Osteocyte (in vitro differentiated cells): Measurements from ENCODE around the gene CPNE7. TPM values are rescaled to one million over a fixed set of nuclear protein-coding genes. Genes with fewer than 3 reads are reported as not detected.

Experiments
- DNase-seq: peaks from one replicate; pipeline ENCODE4 v3.0.0; 2021; ENCODE audit warnings: mixed read lengths; ENCODE audit not compliant: unreplicated experiment; ENCODE audit errors: extremely low spot score
- H3K27ac Mint-ChIP-seq: one replicate; pipeline ENCODE4 v1.8.0; 2021; ENCODE audit warnings: mild to moderate bottlenecking, mixed read lengths; ENCODE audit not compliant: unreplicated experiment
- H3K27me3 Mint-ChIP-seq: one replicate; pipeline ENCODE4 v1.8.0; 2021; ENCODE audit warnings: mixed read lengths; ENCODE audit not compliant: unreplicated experiment
- H3K36me3 Mint-ChIP-seq: one replicate; pipeline ENCODE4 v1.8.0; 2021; ENCODE audit warnings: mixed read lengths; ENCODE audit not compliant: unreplicated experiment
- H3K4me1 Mint-ChIP-seq: one replicate; pipeline ENCODE4 v1.8.0; 2021; ENCODE audit warnings: mixed read lengths; ENCODE audit not compliant: unreplicated experiment
- H3K4me3 Mint-ChIP-seq: one replicate; pipeline ENCODE4 v1.8.0; 2021; ENCODE audit warnings: mild to moderate bottlenecking, moderate library complexity, mixed read lengths; ENCODE audit not compliant: unreplicated experiment
- H3K9me3 Mint-ChIP-seq: one replicate; pipeline ENCODE4 v1.8.0; 2021; ENCODE audit warnings: mixed read lengths; ENCODE audit not compliant: unreplicated experiment
- total RNA-seq: library from RNA; stranded (reverse); gene quantifications from 2 replicates; pipeline ENCODE4 v1.2.1, GENCODE V29; 2021
- TF ChIP-seq, protein P1 (sequence below): fragments of 200-600 bp; sonication (generic); IDR thresholded peaks from 2 replicates; pipeline ENCODE4 v1.5.0; 2021; ENCODE audit warnings: antibody characterized with exemption, mild to moderate bottlenecking, moderate library complexity

The CPNE7 gene
- total RNA-seq, 1 donor from 2014 or later: 19.7 TPM

DNA sequence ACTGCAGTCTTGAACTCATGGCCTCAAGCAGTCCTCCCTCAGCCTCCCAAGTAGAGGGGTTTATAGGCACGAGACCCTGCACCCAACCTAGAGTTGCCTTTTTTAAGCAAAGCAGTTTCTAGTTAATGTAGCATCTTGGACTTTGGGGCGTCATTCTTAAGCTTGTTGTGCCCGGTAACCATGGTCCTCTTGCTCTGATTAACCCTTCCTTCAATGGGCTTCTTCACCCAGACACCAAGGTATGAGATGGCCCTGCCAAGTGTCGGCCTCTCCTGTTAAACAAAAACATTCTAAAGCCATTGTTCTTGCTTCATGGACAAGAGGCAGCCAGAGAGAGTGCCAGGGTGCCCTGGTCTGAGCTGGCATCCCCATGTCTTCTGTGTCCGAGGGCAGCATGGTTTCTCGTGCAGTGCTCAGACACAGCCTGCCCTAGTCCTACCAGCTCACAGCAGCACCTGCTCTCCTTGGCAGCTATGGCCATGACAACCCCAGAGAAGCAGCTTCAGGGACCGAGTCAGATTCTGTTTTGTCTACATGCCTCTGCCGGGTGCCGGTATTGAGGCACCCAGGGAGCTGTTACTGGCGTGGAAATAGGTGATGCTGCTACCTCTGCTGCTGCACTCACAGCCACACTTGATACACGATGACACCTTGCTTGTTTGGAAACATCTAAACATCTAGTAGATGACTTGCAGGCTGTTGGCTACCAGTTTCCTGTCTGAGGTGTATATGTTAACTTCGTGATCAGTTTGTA, 11.7 kb upstream of the CPNE7 start:
- TF ChIP-seq, protein P1, sequence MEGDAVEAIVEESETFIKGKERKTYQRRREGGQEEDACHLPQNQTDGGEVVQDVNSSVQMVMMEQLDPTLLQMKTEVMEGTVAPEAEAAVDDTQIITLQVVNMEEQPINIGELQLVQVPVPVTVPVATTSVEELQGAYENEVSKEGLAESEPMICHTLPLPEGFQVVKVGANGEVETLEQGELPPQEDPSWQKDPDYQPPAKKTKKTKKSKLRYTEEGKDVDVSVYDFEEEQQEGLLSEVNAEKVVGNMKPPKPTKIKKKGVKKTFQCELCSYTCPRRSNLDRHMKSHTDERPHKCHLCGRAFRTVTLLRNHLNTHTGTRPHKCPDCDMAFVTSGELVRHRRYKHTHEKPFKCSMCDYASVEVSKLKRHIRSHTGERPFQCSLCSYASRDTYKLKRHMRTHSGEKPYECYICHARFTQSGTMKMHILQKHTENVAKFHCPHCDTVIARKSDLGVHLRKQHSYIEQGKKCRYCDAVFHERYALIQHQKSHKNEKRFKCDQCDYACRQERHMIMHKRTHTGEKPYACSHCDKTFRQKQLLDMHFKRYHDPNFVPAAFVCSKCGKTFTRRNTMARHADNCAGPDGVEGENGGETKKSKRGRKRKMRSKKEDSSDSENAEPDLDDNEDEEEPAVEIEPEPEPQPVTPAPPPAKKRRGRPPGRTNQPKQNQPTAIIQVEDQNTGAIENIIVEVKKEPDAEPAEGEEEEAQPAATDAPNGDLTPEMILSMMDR: no peak
- no peak overlapping the region for H3K4me3 Mint-ChIP-seq
- H3K27ac Mint-ChIP-seq: no peak overlapping the region
- peaks cover 35% of the 10 kb centered on the region for H3K36me3 Mint-ChIP-seq
- H3K4me1 Mint-ChIP-seq: peaks cover 62% of the 10 kb centered on the region
- no peaks in the 10 kb centered on the region for H3K9me3 Mint-ChIP-seq
- no peaks in the 10 kb centered on the region for H3K27me3 Mint-ChIP-seq
- DNase-seq: no peak

- H3K9me3 Mint-ChIP-seq: no peaks in the 10 kb centered on the region
- H3K36me3 Mint-ChIP-seq: peaks cover 35% of the 10 kb centered on the region
- no peaks in the 10 kb centered on the region for H3K27me3 Mint-ChIP-seq
- DNase-seq: no peak
- peak overlapping the region; percentile 14 for H3K27ac Mint-ChIP-seq
- H3K4me3 Mint-ChIP-seq: no peak overlapping the region
- TF ChIP-seq, protein P1: no peak
- peaks cover 54% of the 10 kb centered on the region for H3K4me1 Mint-ChIP-seq
Measured at GRCh38 chr16:89564476-89565255, 10.9 kb upstream of the CPNE7 start.

DNA sequence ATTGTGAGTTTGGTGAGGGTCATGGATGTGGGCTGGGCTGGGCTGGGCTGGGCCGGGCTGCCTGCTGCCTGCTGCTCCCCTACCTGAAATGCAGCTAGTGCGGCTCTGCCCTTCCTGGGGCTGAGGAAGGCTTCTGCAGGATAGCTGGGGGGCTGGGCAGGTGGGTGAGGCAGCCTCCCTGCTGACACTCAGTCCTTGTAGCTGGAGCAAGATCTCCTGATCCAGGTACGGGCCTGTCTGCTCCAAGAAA, 10.4 kb upstream of the CPNE7 start:
- Mint-ChIP-seq H3K27ac (peak overlapping the region; percentile 14), H3K4me1 (peaks cover 49% of the 10 kb centered on the region), H3K27me3 (no peaks in the 10 kb centered on the region), H3K9me3 (no peaks in the 10 kb centered on the region), H3K4me3 (no peak overlapping the region), H3K36me3 (peaks cover 35% of the 10 kb centered on the region)
- no peak for DNase-seq
- TF ChIP-seq, protein P1: no peak

- TF ChIP-seq, protein P1: peak; percentile 67
- Mint-ChIP-seq H3K4me1 (peaks cover 48% of the 10 kb centered on the region), H3K36me3 (peaks cover 35% of the 10 kb centered on the region), H3K27me3 (no peaks in the 10 kb centered on the region), H3K4me3 (peak overlapping the region; percentile 42), H3K9me3 (no peaks in the 10 kb centered on the region), H3K27ac (peak overlapping the region; percentile 23)
- DNase-seq: no peak
Measured at GRCh38 chr16:89565506-89566372, 9.8 kb upstream of the CPNE7 start.
